ENCODE data around the gene ABHD6.

Gene ABHD6

GRCh38 chr3:58305882-58306711 lies 68.5 kb downstream of the ABHD6 start, which contains the start of the genes HTD2 and RPP14 (continued):
- no peak for TF ChIP-seq ZNF354C (tag by site-specific recombination; IDR thresholded peaks at IDR 0.05; ENCODE audit: borderline replicate concordance, low read depth)
- no peak for TF ChIP-seq PRDM6 (tag by site-specific recombination; IDR thresholded peaks at IDR 0.05)
- TF ChIP-seq REST (tag by site-specific recombination; IDR thresholded peaks at IDR 0.05) = no peak
- TF ChIP-seq ZNF704 (tag by site-specific recombination; IDR thresholded peaks at IDR 0.05) = no peak
- peak; percentile 81 for TF ChIP-seq ZNF501 (tag by site-specific recombination; IDR thresholded peaks at IDR 0.05)
- peak; percentile 69; the same call in 1 of the 2 replicates for TF ChIP-seq ZSCAN30 (tag by site-specific recombination; IDR thresholded peaks at IDR 0.05)
- peak; percentile 72 for TF ChIP-seq ZNF600 (tag by site-specific recombination; IDR thresholded peaks at IDR 0.05)
- TF ChIP-seq ZNF404 (tag by site-specific recombination; IDR thresholded peaks at IDR 0.05) = no peak
- no peak for TF ChIP-seq ZFP37 (tag by site-specific recombination; IDR thresholded peaks at IDR 0.05)
- TF ChIP-seq ZNF138 (tag by site-specific recombination; IDR thresholded peaks at IDR 0.05; ENCODE audit: borderline replicate concordance) = no peak
- no peak for TF ChIP-seq ZNF157 (tag by site-specific recombination; IDR thresholded peaks at IDR 0.05)
- TF ChIP-seq MEIS1 (CRISPR knock-in tag; IDR thresholded peaks at IDR 0.05; ENCODE audit: borderline replicate concordance) = no peak
- TF ChIP-seq ZNF19 (tag by site-specific recombination; IDR thresholded peaks at IDR 0.05; ENCODE audit: low read depth) = no peak
- peak; percentile 99 for TF ChIP-seq ATF2 (tag by site-specific recombination; IDR thresholded peaks at IDR 0.05; ENCODE audit: low read depth)
- peak; percentile 94 for TF ChIP-seq ZNF777 (tag by site-specific recombination; IDR thresholded peaks at IDR 0.05; ENCODE audit: borderline replicate concordance)
- peak; percentile 86; the same call in 1 of the 2 replicates for TF ChIP-seq CTCF (tag by site-specific recombination; IDR thresholded peaks at IDR 0.05)
- TF ChIP-seq KLF9 (tag by site-specific recombination; IDR thresholded peaks at IDR 0.05; ENCODE audit: low read depth) = peak; percentile 25; the same call in 1 of the 2 replicates
- TF ChIP-seq HIC1 (tag by site-specific recombination; IDR thresholded peaks at IDR 0.05) = no peak
- TF ChIP-seq ZNF747 (tag by site-specific recombination; IDR thresholded peaks at IDR 0.05) = no peak
- TF ChIP-seq ZNF792 (tag by site-specific recombination; IDR thresholded peaks at IDR 0.05) = no peak
- TF ChIP-seq ZBTB21 (tag by site-specific recombination; IDR thresholded peaks at IDR 0.05) = peak; percentile 96
- no peak for TF ChIP-seq ZNF701 (tag by site-specific recombination; IDR thresholded peaks at IDR 0.05)
- no peak for TF ChIP-seq ZNF214 (tag by site-specific recombination; IDR thresholded peaks at IDR 0.05; ENCODE audit: borderline replicate concordance)
- no peak for TF ChIP-seq ZNF596 (tag by site-specific recombination; IDR thresholded peaks at IDR 0.05)
- no peak for TF ChIP-seq YY1 (tag by site-specific recombination; IDR thresholded peaks at IDR 0.05)
- TF ChIP-seq ZNF48 (tag by site-specific recombination; IDR thresholded peaks at IDR 0.05) = no peak
- no peak for TF ChIP-seq ZNF658 (tag by site-specific recombination; IDR thresholded peaks at IDR 0.05)
- no peak for TF ChIP-seq ZNF416 (tag by site-specific recombination; IDR thresholded peaks at IDR 0.05)

Measured in HEK293 (cell line).